Measurements from ENCODE around the gene UVRAG.

Gene UVRAG

GRCh38 chr11:75893251-75893650, 78.2 kb downstream of the UVRAG start:
- Histone ChIP-seq H3K4me2 (no peak overlapping the region), H2AFZ (ENCODE audit: low read depth) (no peak overlapping the region), H3K36me3 (ENCODE audit: insufficient read depth) (no peaks in the 10 kb centered on the region), H3K9ac (no peak overlapping the region), H3K27me3 (ENCODE audit: insufficient read depth, low read depth) (no peaks in the 10 kb centered on the region), H3K27ac (no peak overlapping the region), H3K4me1 (ENCODE audit: low read depth, poor library complexity, severe bottlenecking) (peaks cover 4% of the 10 kb centered on the region), H3K79me2 (ENCODE audit: insufficient read depth, low read depth) (no peaks in the 10 kb centered on the region), H4K20me1 (ENCODE audit: insufficient read depth) (no peaks in the 10 kb centered on the region), H3K4me3 (IDR thresholded peaks at IDR 0.05; ENCODE audit: insufficient read depth, low read depth, low read length) (no peak overlapping the region)
- TF ChIP-seq CTCF (conservative IDR thresholded peaks at IDR 0.05; ENCODE audit: low read depth, low read length), result no peak

GRCh38 chr11:75894036-75894585, 79.1 kb downstream of the UVRAG start:
- Histone ChIP-seq H3K4me3 (IDR thresholded peaks at IDR 0.05; ENCODE audit: insufficient read depth, low read depth, low read length) (no peak overlapping the region), H3K79me2 (ENCODE audit: insufficient read depth, low read depth) (no peaks in the 10 kb centered on the region), H4K20me1 (ENCODE audit: insufficient read depth) (no peaks in the 10 kb centered on the region), H3K27ac (no peak overlapping the region), H2AFZ (ENCODE audit: low read depth) (no peak overlapping the region), H3K4me2 (no peak overlapping the region), H3K9ac (no peak overlapping the region), H3K4me1 (ENCODE audit: low read depth, poor library complexity, severe bottlenecking) (peaks cover 4% of the 10 kb centered on the region), H3K27me3 (ENCODE audit: insufficient read depth, low read depth) (no peaks in the 10 kb centered on the region), H3K36me3 (ENCODE audit: insufficient read depth) (no peaks in the 10 kb centered on the region)
- TF ChIP-seq CTCF (conservative IDR thresholded peaks at IDR 0.05; ENCODE audit: low read depth, low read length), result no peak

GRCh38 chr11:75896843-75897419, 81.9 kb downstream of the UVRAG start:
- Histone ChIP-seq H3K27ac (no peak overlapping the region), H3K27me3 (ENCODE audit: insufficient read depth, low read depth) (no peaks in the 10 kb centered on the region), H2AFZ (ENCODE audit: low read depth) (no peak overlapping the region), H3K4me2 (no peak overlapping the region), H3K4me1 (ENCODE audit: low read depth, poor library complexity, severe bottlenecking) (peaks cover 4% of the 10 kb centered on the region), H3K36me3 (ENCODE audit: insufficient read depth) (no peaks in the 10 kb centered on the region), H3K79me2 (ENCODE audit: insufficient read depth, low read depth) (no peaks in the 10 kb centered on the region), H4K20me1 (ENCODE audit: insufficient read depth) (no peaks in the 10 kb centered on the region), H3K4me3 (IDR thresholded peaks at IDR 0.05; ENCODE audit: insufficient read depth, low read depth, low read length) (no peak overlapping the region), H3K9ac (no peak overlapping the region)
- TF ChIP-seq CTCF (conservative IDR thresholded peaks at IDR 0.05; ENCODE audit: low read depth, low read length), result peak; percentile 91

- Histone ChIP-seq H3K79me2 (ENCODE audit: insufficient read depth, low read depth) (no peaks in the 10 kb centered on the region), H3K4me2 (no peak overlapping the region), H3K4me3 (IDR thresholded peaks at IDR 0.05; ENCODE audit: insufficient read depth, low read depth, low read length) (no peak overlapping the region), H3K27me3 (ENCODE audit: insufficient read depth, low read depth) (no peaks in the 10 kb centered on the region), H3K9ac (no peak overlapping the region), H2AFZ (ENCODE audit: low read depth) (no peak overlapping the region), H3K4me1 (ENCODE audit: low read depth, poor library complexity, severe bottlenecking) (peaks cover 4% of the 10 kb centered on the region), H4K20me1 (ENCODE audit: insufficient read depth) (no peaks in the 10 kb centered on the region), H3K27ac (no peak overlapping the region), H3K36me3 (ENCODE audit: insufficient read depth) (no peaks in the 10 kb centered on the region)
- TF ChIP-seq CTCF (conservative IDR thresholded peaks at IDR 0.05; ENCODE audit: low read depth, low read length), result no peak
These were observed 83.9 kb downstream of the UVRAG start for GRCh38 chr11:75898871-75899270.
